ENCODE measurements around the gene SH3BP5. TPM values are rescaled to one million over a fixed set of nuclear protein-coding genes. Genes with fewer than 3 reads are reported as not detected.

SH3BP5 gene
- polyA plus RNA-seq, 2 donors, result 8.6 to 13.6 TPM

- H3K27me3 ChIP-seq (ENCODE audit: control insufficient read depth in 1 of 2, insufficient read depth in 2 of 2, low read length in 2 of 2), result no peaks in the 10 kb centered on the region
- WGBS, 2 donors, result 93 to 95% methylated on average over 11 of the region's 11 CpGs
- H3K9me3 ChIP-seq (ENCODE audit: control insufficient read depth in 2 of 2, insufficient read depth in 1 of 2, low read depth in 1 of 2, low read length in 1 of 2), result no peaks in the 10 kb centered on the region
- H3K4me3 ChIP-seq (ENCODE audit: low read depth in 1 of 2, low read length in 2 of 2), result no peak overlapping the region
- H3K4me1 ChIP-seq (ENCODE audit: control insufficient read depth in 2 of 2, insufficient read depth in 2 of 2, low read length in 1 of 2), result peaks cover 0 to 7% of the 10 kb centered on the region in 2 donors
- no peak overlapping the region for H3K27ac ChIP-seq (ENCODE audit: low read depth in 2 of 2, low read length in 1 of 2)
- H3K36me3 ChIP-seq (ENCODE audit: control insufficient read depth in 2 of 2, insufficient read depth in 2 of 2, low read length in 1 of 2), result peaks cover 0 to 3% of the 10 kb centered on the region in 2 donors
Measured at GRCh38 chr3:15307580-15307979, 24.8 kb downstream of the SH3BP5 start.

GRCh38 chr3:15306979-15307359 lies 25.4 kb downstream of the SH3BP5 start:
- 91 to 93% methylated on average over 5 of the region's 5 CpGs for WGBS, 2 donors
- Histone ChIP-seq H3K9me3 (ENCODE audit: control insufficient read depth in 2 of 2, insufficient read depth in 1 of 2, low read depth in 1 of 2, low read length in 1 of 2) (no peaks in the 10 kb centered on the region), H3K4me3 (ENCODE audit: low read depth in 1 of 2, low read length in 2 of 2) (no peak overlapping the region), H3K36me3 (ENCODE audit: control insufficient read depth in 2 of 2, insufficient read depth in 2 of 2, low read length in 1 of 2) (peaks cover 0 to 3% of the 10 kb centered on the region in 2 donors), H3K27me3 (ENCODE audit: control insufficient read depth in 1 of 2, insufficient read depth in 2 of 2, low read length in 2 of 2) (no peaks in the 10 kb centered on the region), H3K27ac (ENCODE audit: low read depth in 2 of 2, low read length in 1 of 2) (no peak overlapping the region), H3K4me1 (ENCODE audit: control insufficient read depth in 2 of 2, insufficient read depth in 2 of 2, low read length in 1 of 2) (peaks cover 0 to 7% of the 10 kb centered on the region in 2 donors)

GRCh38 chr3:15305359-15305844 lies 27.0 kb downstream of the SH3BP5 start:
- H3K27ac ChIP-seq (ENCODE audit: low read depth in 2 of 2, low read length in 1 of 2), result no peak overlapping the region
- no peaks in the 10 kb centered on the region for H3K27me3 ChIP-seq (ENCODE audit: control insufficient read depth in 1 of 2, insufficient read depth in 2 of 2, low read length in 2 of 2)
- H3K4me1 ChIP-seq (ENCODE audit: control insufficient read depth in 2 of 2, insufficient read depth in 2 of 2, low read length in 1 of 2), result peaks cover 0 to 11% of the 10 kb centered on the region in 2 donors
- no peak overlapping the region for H3K4me3 ChIP-seq (ENCODE audit: low read depth in 1 of 2, low read length in 2 of 2)
- 72 to 79% methylated on average over 6 of the region's 6 CpGs for WGBS, 2 donors
- H3K36me3 ChIP-seq (ENCODE audit: control insufficient read depth in 2 of 2, insufficient read depth in 2 of 2, low read length in 1 of 2), result peaks cover 0 to 3% of the 10 kb centered on the region in 2 donors
- no peaks in the 10 kb centered on the region for H3K9me3 ChIP-seq (ENCODE audit: control insufficient read depth in 2 of 2, insufficient read depth in 1 of 2, low read depth in 1 of 2, low read length in 1 of 2)

- Histone ChIP-seq H3K36me3 (ENCODE audit: control insufficient read depth in 2 of 2, insufficient read depth in 2 of 2, low read length in 1 of 2) (peaks cover 0 to 3% of the 10 kb centered on the region in 2 donors), H3K4me1 (ENCODE audit: control insufficient read depth in 2 of 2, insufficient read depth in 2 of 2, low read length in 1 of 2) (peaks cover 2 to 7% of the 10 kb centered on the region in 2 donors), H3K9me3 (ENCODE audit: control insufficient read depth in 2 of 2, insufficient read depth in 1 of 2, low read depth in 1 of 2, low read length in 1 of 2) (no peaks in the 10 kb centered on the region), H3K27ac (ENCODE audit: low read depth in 2 of 2, low read length in 1 of 2) (no peak overlapping the region), H3K27me3 (ENCODE audit: control insufficient read depth in 1 of 2, insufficient read depth in 2 of 2, low read length in 2 of 2) (no peaks in the 10 kb centered on the region), H3K4me3 (ENCODE audit: low read depth in 1 of 2, low read length in 2 of 2) (no peak overlapping the region)
- WGBS, 2 donors, result 95 to 96% methylated on average over 13 of the region's 13 CpGs
Measured at GRCh38 chr3:15303728-15304127, 28.7 kb downstream of the SH3BP5 start.

- 90 to 98% methylated on average over 8 of the region's 8 CpGs for WGBS, 2 donors
- Histone ChIP-seq H3K9me3 (ENCODE audit: control insufficient read depth in 2 of 2, insufficient read depth in 1 of 2, low read depth in 1 of 2, low read length in 1 of 2) (no peaks in the 10 kb centered on the region), H3K4me3 (ENCODE audit: low read depth in 1 of 2, low read length in 2 of 2) (no peak overlapping the region), H3K4me1 (ENCODE audit: control insufficient read depth in 2 of 2, insufficient read depth in 2 of 2, low read length in 1 of 2) (peaks cover 2 to 7% of the 10 kb centered on the region in 2 donors), H3K36me3 (ENCODE audit: control insufficient read depth in 2 of 2, insufficient read depth in 2 of 2, low read length in 1 of 2) (peaks cover 0 to 3% of the 10 kb centered on the region in 2 donors), H3K27ac (ENCODE audit: low read depth in 2 of 2, low read length in 1 of 2) (no peak overlapping the region), H3K27me3 (ENCODE audit: control insufficient read depth in 1 of 2, insufficient read depth in 2 of 2, low read length in 2 of 2) (no peaks in the 10 kb centered on the region)
Measured at GRCh38 chr3:15303216-15303615, 29.2 kb downstream of the SH3BP5 start.

- Histone ChIP-seq H3K4me3 (ENCODE audit: low read depth in 1 of 2, low read length in 2 of 2) (no peak overlapping the region), H3K27ac (ENCODE audit: low read depth in 2 of 2, low read length in 1 of 2) (no peak overlapping the region), H3K9me3 (ENCODE audit: control insufficient read depth in 2 of 2, insufficient read depth in 1 of 2, low read depth in 1 of 2, low read length in 1 of 2) (no peaks in the 10 kb centered on the region), H3K4me1 (ENCODE audit: control insufficient read depth in 2 of 2, insufficient read depth in 2 of 2, low read length in 1 of 2) (peaks cover 2 to 4% of the 10 kb centered on the region in 2 donors), H3K27me3 (ENCODE audit: control insufficient read depth in 1 of 2, insufficient read depth in 2 of 2, low read length in 2 of 2) (no peaks in the 10 kb centered on the region), H3K36me3 (ENCODE audit: control insufficient read depth in 2 of 2, insufficient read depth in 2 of 2, low read length in 1 of 2) (peaks cover 0 to 3% of the 10 kb centered on the region in 2 donors)
- 95 to 96% methylated on average over 7 of the region's 7 CpGs for WGBS, 2 donors
Measured at GRCh38 chr3:15301761-15302160, 30.6 kb downstream of the SH3BP5 start.

GRCh38 chr3:15300323-15301078 lies 31.9 kb downstream of the SH3BP5 start:
- H3K27ac ChIP-seq (ENCODE audit: low read depth in 2 of 2, low read length in 1 of 2), result peak overlapping the region in 1 of 2 donors; percentile 42
- WGBS, 2 donors, result 53 to 61% methylated on average over 8 of the region's 8 CpGs
- peaks cover 0 to 3% of the 10 kb centered on the region in 2 donors for H3K36me3 ChIP-seq (ENCODE audit: control insufficient read depth in 2 of 2, insufficient read depth in 2 of 2, low read length in 1 of 2)
- no peaks in the 10 kb centered on the region for H3K27me3 ChIP-seq (ENCODE audit: control insufficient read depth in 1 of 2, insufficient read depth in 2 of 2, low read length in 2 of 2)
- no peaks in the 10 kb centered on the region for H3K9me3 ChIP-seq (ENCODE audit: control insufficient read depth in 2 of 2, insufficient read depth in 1 of 2, low read depth in 1 of 2, low read length in 1 of 2)
- H3K4me1 ChIP-seq (ENCODE audit: control insufficient read depth in 2 of 2, insufficient read depth in 2 of 2, low read length in 1 of 2), result peaks cover 2 to 4% of the 10 kb centered on the region in 2 donors
- no peak overlapping the region for H3K4me3 ChIP-seq (ENCODE audit: low read depth in 1 of 2, low read length in 2 of 2)

GRCh38 chr3:15299036-15299435 lies 33.4 kb downstream of the SH3BP5 start:
- H3K9me3 ChIP-seq (ENCODE audit: control insufficient read depth in 2 of 2, insufficient read depth in 1 of 2, low read depth in 1 of 2, low read length in 1 of 2), result no peaks in the 10 kb centered on the region
- peak overlapping the region; percentile 49 to 72 for H3K27ac ChIP-seq (ENCODE audit: low read depth in 2 of 2, low read length in 1 of 2)
- peaks cover 0 to 3% of the 10 kb centered on the region in 2 donors for H3K36me3 ChIP-seq (ENCODE audit: control insufficient read depth in 2 of 2, insufficient read depth in 2 of 2, low read length in 1 of 2)
- H3K4me1 ChIP-seq (ENCODE audit: control insufficient read depth in 2 of 2, insufficient read depth in 2 of 2, low read length in 1 of 2), result peaks cover 2 to 4% of the 10 kb centered on the region in 2 donors
- no peak overlapping the region for H3K4me3 ChIP-seq (ENCODE audit: low read depth in 1 of 2, low read length in 2 of 2)
- H3K27me3 ChIP-seq (ENCODE audit: control insufficient read depth in 1 of 2, insufficient read depth in 2 of 2, low read length in 2 of 2), result no peaks in the 10 kb centered on the region
- 42 to 51% methylated on average over 3 of the region's 3 CpGs for WGBS, 2 donors

- Histone ChIP-seq H3K9me3 (ENCODE audit: control insufficient read depth in 2 of 2, insufficient read depth in 1 of 2, low read depth in 1 of 2, low read length in 1 of 2) (no peaks in the 10 kb centered on the region), H3K27ac (ENCODE audit: low read depth in 2 of 2, low read length in 1 of 2) (peak overlapping the region in 1 of 2 donors; percentile 49), H3K36me3 (ENCODE audit: control insufficient read depth in 2 of 2, insufficient read depth in 2 of 2, low read length in 1 of 2) (no peaks in the 10 kb centered on the region), H3K4me1 (ENCODE audit: control insufficient read depth in 2 of 2, insufficient read depth in 2 of 2, low read length in 1 of 2) (peaks cover 2 to 4% of the 10 kb centered on the region in 2 donors), H3K27me3 (ENCODE audit: control insufficient read depth in 1 of 2, insufficient read depth in 2 of 2, low read length in 2 of 2) (no peaks in the 10 kb centered on the region), H3K4me3 (ENCODE audit: low read depth in 1 of 2, low read length in 2 of 2) (no peak overlapping the region)
- WGBS, 2 donors, result 76 to 79% methylated on average over 3 of the region's 3 CpGs
Measured at GRCh38 chr3:15298504-15298903, 33.9 kb downstream of the SH3BP5 start.

All from esophagus (tissue), 2 donors.